Kidney glomerular epithelial cell (primary cell): ENCODE measurements around the gene MAN1A1.
A peak's percentile ranks its signal among the peaks of the same experiment; 100 is the strongest.
"Not testable (repeated sequence)": the region's sequence is repeated elsewhere in the genome, so short reads cannot be mapped to it uniquely, and the experiment has no call there.

Experiments
- DNase-seq: peaks from one replicate; lab custom pipeline; 2025; lab: John Stamatoyannopoulos, UW

MAN1A1 gene

GRCh38 chr6:119349361-119350201 lies at the start of gene MAN1A1:
Gene MAN1A1, minus strand, starts transcription at chr6:119349761. Its CDS starts 696 bp downstream, at chr6:119349065.
- DNase-seq: peak; percentile 57

- no peak for DNase-seq
Measured at GRCh38 chr6:119395192-119395591, 45.6 kb upstream of the MAN1A1 start.

- DNase-seq: no peak
Measured at GRCh38 chr6:119390247-119390793, 40.8 kb upstream of the MAN1A1 start.

DNA sequence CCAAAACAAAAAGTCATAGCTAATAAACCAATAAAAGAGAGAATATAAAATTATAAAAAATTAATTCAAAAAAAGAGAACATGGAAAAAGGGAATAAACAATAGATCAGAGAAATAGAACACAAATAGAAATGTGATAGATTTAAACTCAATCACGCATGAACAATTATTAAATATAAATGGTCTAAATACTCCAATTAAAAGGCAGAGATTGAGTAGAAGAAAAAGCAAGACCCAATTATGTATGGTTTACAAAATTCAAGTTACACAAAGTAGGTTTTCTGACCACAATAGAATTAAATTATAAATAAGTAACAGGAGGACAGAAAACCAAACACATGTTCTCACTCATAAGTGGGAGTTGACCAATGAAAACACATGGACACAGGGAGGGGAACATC lies 36.4 kb upstream of the MAN1A1 start:
- no peak for DNase-seq

DNA sequence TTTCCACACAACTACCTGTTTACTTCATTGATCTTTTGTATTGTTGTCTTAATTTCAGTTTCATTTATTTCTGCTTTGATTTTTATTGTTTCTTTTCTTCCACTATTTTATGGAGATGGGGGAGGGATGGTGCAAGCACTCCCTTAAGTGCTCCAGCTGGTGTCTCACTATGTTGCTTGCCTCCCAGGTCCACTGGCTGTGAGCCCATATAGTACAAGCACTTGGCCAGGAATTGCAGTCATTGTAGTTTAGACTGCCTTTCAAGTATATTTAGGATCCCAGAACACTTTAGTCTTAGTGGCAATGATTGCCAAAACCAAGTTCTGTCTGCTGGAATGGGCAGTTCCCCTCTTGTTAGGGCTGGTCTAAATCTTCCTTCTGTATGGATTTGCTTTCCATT lies 34.9 kb upstream of the MAN1A1 start:
- no peak for DNase-seq

- no peak for DNase-seq
Measured at GRCh38 chr6:119379809-119380208, 30.2 kb upstream of the MAN1A1 start.

DNA sequence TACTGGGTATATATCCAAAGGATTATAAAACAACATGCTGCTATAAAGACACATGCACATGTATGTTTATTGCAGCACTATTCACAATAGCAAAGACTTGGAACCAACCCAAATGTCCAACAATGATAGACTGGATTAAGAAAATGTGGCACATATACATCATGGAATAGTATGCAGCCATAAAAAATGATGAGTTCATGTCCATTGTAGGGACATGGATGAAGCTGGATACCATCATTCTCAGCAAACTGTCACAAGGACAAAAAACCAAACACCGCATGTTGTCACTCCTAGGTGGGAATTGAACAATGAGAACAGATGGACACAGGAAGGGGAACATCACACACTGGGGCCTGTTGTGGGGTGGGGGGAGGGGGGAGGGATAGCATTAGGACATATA lies 27.5 kb upstream of the MAN1A1 start:
- not testable (repeated sequence) for DNase-seq

- DNase-seq: no peak
Measured at GRCh38 chr6:119370080-119370479, 20.5 kb upstream of the MAN1A1 start.

GRCh38 chr6:119368921-119369320 lies 19.4 kb upstream of the MAN1A1 start:
- no peak for DNase-seq

- no peak for DNase-seq
Measured at GRCh38 chr6:119361209-119361608, 11.6 kb upstream of the MAN1A1 start.

GRCh38 chr6:119360262-119360915 lies 10.8 kb upstream of the MAN1A1 start:
- DNase-seq: no peak

GRCh38 chr6:119355890-119356289 lies 6.3 kb upstream of the MAN1A1 start:
- no peak for DNase-seq

DNA sequence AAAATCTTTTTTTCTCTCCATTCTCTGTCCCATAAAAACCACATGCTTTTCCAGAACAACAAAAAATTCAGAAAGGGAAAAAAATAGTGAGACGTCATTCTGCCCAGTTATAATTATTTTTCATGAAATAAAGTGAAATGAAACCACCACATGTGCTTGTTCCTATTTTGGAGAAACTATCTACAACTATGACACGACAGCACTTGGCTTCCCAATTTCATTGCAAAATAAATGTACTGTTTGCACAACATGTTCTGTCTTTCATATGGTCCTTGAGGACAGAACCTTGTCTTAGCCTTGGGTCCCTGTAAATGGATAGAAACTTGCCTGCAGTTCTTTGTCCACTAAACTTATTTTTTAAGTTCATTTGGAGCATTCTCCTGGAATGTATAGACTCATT lies 5.6 kb upstream of the MAN1A1 start:
- no peak for DNase-seq

- DNase-seq: no peak
Measured at GRCh38 chr6:119353696-119354095, 4.1 kb upstream of the MAN1A1 start.

DNA sequence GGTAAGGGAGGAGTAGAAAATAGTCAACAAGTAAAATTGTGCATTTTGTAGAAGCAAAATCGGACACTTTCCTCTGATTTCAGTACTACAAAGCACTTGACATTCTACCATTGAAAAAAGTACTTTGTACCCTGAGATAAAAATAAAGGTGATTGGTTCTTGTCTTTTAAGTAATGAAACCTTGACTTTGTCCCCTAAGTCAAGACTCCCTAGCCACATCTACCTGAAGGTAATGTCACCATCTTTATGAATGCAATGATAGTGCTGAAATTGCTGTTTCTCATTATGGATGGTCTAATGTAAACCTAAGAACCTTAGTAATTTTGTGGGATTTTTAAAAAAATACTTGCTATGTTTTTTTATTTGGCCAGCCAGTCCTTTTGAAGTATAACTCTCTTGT lies 2.4 kb upstream of the MAN1A1 start:
- DNase-seq: no peak

DNA sequence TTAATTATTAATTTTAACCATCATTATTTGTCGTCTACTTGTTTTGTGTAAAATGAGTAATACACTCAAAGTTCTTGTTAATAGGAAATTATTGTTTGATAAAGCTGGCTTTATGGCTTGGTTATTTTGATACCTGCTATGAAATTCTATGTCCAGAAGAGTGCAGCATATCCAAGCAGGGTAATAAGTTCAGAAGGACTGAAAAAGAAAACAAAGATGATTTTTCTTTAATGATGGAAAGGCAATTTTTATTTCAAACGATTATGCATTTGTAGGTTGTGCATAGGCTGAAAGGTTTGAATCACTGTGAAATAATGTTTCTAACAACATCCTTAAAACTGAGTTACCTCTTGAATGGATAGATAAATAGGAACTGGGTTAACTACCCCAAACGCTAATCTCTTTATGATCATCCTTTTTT lies 1.4 kb upstream of the MAN1A1 start:
- DNase-seq: peak; percentile 34

DNA sequence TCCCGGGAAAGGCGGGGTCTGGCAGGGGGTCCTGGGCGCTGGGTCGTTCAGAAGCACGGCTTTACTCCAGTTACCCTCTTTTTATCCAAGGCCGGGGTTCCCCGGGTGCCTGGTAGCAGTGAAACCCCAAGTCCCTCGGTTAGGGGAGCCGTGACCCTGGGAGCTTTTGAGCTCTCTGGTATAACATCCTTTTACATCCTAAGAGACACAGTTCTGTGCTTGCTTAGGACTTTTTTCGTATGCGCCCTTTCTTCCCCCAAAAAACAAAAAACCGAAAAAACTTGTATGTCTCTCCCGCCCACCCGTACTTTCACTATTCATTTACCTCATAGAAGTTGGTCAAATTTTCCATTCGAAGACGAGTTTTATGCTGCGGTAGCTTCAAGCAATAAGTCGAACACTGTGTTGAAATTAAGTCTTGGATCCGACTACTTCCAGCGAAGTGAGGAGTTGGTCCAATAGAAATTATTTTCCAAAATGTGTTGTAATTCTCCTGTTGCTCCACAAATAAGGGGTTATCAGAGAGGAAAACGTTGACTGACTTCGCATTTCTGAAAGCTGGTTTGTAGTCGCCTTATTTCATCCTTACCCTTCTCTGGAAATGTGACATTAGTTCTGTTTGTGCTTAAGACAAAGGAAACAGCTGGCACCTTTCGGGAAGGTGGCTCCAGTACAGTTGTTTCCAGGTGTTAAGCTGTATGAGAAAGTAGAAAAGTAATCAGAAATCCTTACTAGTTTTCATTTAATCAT lies 816 bp upstream of the MAN1A1 start:
- DNase-seq: peak; percentile 34

DNA sequence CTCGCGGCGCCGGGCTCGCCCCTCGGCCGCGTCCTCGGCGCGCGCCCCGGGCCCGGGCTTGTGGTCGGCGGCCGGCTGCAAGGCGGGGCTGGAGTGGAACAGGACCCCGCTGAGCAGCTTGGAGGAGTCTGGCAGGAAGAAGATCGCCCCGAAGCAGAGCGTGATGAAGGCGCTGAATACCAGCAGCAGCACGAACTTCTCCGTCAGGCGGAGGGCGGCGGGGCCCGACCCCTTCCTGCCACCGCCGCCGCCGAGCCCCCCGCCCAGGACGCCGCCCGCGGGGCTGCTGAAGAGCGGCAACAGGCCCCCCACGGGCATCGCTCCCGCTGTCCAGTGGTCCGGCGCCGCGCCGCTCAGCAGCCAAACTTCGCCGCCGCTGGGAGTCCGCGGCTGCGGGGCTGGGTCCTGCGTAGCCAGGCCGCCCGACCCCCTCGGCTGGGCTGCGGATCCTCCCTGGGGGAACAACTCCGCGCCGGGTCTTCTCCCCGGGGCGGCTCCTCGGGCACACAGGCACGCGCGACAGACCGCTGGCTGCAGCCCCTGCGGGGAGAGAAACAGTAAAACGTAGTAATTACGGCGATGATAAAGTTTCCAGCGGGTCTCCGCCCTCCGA lies 707 bp downstream of the MAN1A1 start:
- DNase-seq: no peak

DNA sequence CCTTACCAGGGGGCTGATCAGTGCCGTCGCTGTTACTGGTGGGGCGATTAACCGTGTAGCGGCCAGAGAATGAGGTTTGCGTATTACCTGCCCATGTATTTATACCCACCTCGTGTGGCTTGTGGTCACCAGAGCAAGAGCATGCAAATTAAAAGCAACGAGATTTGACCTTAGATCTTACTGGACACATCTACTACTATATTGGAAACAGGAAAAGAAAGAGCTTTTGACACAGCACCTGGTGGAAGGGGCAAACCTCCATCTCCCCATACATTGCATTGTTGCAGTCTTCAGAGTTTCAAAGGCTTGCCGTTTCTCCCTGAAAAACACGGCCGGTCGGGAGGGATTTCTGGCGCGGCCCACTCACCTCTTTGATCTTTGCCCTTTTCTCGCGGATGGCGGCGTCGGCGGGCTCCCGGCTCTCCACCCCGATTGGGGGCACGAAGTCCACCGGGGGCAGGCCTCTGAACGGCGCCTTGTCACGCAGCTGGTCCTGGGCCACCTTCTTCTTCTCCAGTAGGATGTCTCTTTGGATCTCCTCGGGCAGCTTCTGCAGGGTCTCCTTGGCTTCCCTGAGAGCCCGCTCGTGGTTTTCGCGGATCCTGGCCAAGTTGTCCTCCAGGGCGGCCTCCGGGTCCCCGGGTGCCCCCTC lies 1.3 kb downstream of the MAN1A1 start:
- DNase-seq: no peak

DNA sequence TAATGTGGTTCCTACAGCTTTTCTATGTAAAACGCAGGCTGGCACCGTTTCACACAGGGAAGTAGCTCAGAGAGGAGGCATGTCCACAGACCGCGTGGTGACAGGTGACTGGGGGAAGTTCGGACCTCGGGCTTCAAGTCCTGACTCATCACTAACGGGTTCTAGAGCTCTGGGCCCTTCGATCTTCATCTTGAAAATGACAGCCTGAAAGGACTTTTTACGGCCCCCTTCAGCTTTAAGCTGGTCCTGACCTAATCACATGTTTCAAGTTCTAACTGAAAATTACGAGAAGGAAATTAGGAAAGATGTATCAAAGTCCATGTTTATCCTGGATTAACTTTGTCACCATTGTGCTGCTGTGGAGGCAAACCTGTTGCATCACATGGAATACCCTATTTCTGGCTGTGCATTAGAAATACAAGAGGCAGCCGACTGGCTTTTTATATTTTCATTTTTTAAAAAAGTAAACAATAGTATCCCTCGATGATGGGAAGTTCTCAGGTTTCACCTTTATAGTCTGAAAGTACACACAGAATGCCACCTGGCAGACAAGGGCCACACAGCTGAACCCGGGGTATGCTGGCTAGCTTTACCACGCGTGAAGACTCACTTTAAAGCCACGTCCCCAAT lies 2.0 kb downstream of the MAN1A1 start:
- DNase-seq: no peak

GRCh38 chr6:119346936-119347335 lies 2.6 kb downstream of the MAN1A1 start:
- no peak for DNase-seq
